ENCODE data around the gene MBOAT1.

DNA sequence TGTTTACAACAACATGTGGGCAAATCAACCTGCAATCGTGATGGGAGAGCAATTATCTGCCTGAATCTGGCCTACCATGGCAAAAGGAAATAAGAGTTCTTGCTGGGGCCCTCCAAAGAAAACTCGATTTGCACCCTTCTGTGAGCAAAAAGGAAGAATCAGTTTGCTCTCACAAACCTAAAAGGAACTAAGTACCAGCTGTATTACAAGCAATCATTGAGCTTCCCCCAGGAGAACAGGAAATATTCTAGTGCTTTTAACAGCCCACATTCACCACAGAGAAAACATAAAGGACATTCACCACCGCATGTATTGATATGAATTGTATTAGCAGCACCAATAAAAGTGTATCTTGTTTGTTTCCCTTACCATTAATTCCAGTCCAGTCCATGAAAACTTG, 75.0 kb downstream of the MBOAT1 start:
- TF ChIP-seq POLR2A (IDR thresholded peaks at IDR 0.05; ENCODE audit: low read depth, low read length) (no peak), TAF1 (IDR thresholded peaks at IDR 0.05; ENCODE audit: borderline replicate concordance, low read depth, low read length) (no peak)

Measured in GM12892 (cell line).